Measurements from ENCODE around the gene KCNQ2.

Gene KCNQ2

DNA sequence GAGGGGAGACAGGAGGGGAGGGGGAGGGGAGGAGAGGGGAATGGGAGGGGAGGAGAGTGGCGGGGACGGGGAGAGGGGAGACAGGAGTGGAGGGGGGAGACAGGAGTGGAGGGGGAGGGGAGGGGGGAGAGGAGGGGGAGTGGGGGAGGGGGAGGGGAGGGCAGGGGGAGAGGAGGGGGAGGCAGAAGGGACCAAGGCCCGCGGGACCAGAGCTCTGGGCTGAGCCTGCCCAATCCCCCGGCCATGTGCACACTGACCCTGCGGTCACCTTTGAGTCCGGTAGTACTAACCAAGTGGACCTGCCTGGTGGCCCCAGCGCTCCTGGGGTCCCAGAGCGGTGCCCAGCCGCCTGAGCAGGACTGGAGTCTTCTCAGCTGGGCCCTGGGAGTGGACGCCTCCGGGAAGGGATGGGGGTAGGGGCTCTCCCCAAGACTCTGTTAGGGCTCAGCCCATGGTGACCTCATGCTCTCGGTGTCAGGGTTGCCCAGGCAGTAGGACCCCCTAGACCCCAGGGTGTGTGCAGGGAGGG lies 471 bp upstream of the KCNQ2 start:
- TF ChIP-seq, protein P1, sequence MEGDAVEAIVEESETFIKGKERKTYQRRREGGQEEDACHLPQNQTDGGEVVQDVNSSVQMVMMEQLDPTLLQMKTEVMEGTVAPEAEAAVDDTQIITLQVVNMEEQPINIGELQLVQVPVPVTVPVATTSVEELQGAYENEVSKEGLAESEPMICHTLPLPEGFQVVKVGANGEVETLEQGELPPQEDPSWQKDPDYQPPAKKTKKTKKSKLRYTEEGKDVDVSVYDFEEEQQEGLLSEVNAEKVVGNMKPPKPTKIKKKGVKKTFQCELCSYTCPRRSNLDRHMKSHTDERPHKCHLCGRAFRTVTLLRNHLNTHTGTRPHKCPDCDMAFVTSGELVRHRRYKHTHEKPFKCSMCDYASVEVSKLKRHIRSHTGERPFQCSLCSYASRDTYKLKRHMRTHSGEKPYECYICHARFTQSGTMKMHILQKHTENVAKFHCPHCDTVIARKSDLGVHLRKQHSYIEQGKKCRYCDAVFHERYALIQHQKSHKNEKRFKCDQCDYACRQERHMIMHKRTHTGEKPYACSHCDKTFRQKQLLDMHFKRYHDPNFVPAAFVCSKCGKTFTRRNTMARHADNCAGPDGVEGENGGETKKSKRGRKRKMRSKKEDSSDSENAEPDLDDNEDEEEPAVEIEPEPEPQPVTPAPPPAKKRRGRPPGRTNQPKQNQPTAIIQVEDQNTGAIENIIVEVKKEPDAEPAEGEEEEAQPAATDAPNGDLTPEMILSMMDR (IDR thresholded peaks at IDR 0.05; ENCODE audit: insufficient read depth, low read length, missing control alignments), result no peak
- DNase-seq (ENCODE audit: low read depth, low spot score), result no peak
- CTCF ChIA-PET, result no interaction called here
- POLR2A ChIA-PET, result no interaction called here
- H3K4me3 ChIP-seq (ENCODE audit: low read depth, low read length), result no peak overlapping the region

DNA sequence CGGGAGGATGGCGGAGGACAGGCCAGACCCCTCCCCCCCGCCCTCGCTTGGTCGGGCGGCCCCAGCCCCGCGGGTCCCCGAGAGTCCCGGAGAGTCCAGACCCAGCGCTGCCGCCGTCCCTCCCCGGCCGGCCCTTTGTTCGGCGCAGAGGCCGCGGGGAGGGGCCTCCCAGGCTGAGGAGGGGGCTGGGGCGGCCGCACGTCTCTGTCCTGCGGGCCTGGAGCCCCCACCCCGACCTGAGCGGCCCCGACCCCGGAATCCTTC lies 806 bp downstream of the KCNQ2 start:
- CTCF ChIA-PET, result interaction anchor here (1.0 kb wide), 1 partner anchor 162 kb away, joined by 3 read pairs; no protein-coding TSS in a partner anchor
- POLR2A ChIA-PET, result no interaction called here
- TF ChIP-seq, protein P1 (IDR thresholded peaks at IDR 0.05; ENCODE audit: insufficient read depth, low read length, missing control alignments), result no peak
- DNase-seq (ENCODE audit: low read depth, low spot score), result no peak
- no peak overlapping the region for H3K4me3 ChIP-seq (ENCODE audit: low read depth, low read length)

DNA sequence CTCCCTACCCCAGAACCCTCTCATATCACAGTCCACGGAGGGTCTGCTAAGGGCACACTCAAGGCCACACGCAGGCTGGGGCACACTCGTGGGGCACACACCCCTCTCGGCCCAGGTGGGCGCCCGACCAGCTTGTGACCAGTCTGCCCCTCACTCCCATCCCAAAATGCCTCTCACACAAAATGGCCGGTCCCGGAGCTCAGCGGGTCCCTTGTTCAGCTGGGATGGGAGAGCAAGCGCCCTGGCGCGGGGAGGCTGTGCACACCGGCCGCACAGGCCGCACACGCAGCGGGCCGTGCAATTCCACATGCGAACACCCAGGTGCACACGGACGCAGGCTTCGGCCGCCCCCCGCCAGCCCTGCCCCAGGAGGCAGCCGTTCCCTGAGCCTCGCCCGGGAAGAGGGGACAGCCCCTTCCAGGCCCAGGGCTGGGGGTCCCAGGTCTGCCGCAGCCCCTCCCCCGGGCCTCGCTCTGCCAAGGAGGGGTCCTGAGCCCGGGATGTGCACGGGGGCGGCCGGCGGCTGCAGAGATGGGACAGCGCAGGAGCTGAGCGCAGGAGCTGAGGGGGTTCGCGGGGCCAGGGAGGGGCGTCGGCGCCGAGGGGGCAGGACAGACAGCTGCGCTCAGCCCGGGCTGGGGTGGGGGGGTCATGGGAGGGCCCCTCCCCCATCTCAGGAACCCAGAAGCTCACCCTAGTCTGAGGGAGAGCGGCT lies 1.3 kb downstream of the KCNQ2 start:
- CTCF ChIA-PET, result interaction anchor here (1.0 kb wide), 1 partner anchor 162 kb away, joined by 3 read pairs; no protein-coding TSS in a partner anchor
- no peak overlapping the region for H3K4me3 ChIP-seq (ENCODE audit: low read depth, low read length)
- POLR2A ChIA-PET, result no interaction called here
- no peak for DNase-seq (ENCODE audit: low read depth, low spot score)
- TF ChIP-seq, protein P1 (IDR thresholded peaks at IDR 0.05; ENCODE audit: insufficient read depth, low read length, missing control alignments), result no peak

GRCh38 chr20:63470410-63470809 lies 2.0 kb downstream of the KCNQ2 start:
- H3K4me3 ChIP-seq (ENCODE audit: low read depth, low read length), result no peak overlapping the region
- ChIA-PET CTCF (interaction anchor here (1.2 kb wide), 1 partner anchor 26 kb away, joined by 4 read pairs; no protein-coding TSS in a partner anchor), POLR2A (no interaction called here)
- DNase-seq (ENCODE audit: low read depth, low spot score), result no peak
- TF ChIP-seq, protein P1 (IDR thresholded peaks at IDR 0.05; ENCODE audit: insufficient read depth, low read length, missing control alignments), result no peak

GRCh38 chr20:63469713-63470101 lies 2.7 kb downstream of the KCNQ2 start:
- TF ChIP-seq, protein P1 (IDR thresholded peaks at IDR 0.05; ENCODE audit: insufficient read depth, low read length, missing control alignments), result no peak
- DNase-seq (ENCODE audit: low read depth, low spot score), result no peak
- no peak overlapping the region for H3K4me3 ChIP-seq (ENCODE audit: low read depth, low read length)
- ChIA-PET POLR2A (no interaction called here), CTCF (interaction anchor here (1.2 kb wide), 1 partner anchor 27 kb away, joined by 4 read pairs; no protein-coding TSS in a partner anchor)

DNA sequence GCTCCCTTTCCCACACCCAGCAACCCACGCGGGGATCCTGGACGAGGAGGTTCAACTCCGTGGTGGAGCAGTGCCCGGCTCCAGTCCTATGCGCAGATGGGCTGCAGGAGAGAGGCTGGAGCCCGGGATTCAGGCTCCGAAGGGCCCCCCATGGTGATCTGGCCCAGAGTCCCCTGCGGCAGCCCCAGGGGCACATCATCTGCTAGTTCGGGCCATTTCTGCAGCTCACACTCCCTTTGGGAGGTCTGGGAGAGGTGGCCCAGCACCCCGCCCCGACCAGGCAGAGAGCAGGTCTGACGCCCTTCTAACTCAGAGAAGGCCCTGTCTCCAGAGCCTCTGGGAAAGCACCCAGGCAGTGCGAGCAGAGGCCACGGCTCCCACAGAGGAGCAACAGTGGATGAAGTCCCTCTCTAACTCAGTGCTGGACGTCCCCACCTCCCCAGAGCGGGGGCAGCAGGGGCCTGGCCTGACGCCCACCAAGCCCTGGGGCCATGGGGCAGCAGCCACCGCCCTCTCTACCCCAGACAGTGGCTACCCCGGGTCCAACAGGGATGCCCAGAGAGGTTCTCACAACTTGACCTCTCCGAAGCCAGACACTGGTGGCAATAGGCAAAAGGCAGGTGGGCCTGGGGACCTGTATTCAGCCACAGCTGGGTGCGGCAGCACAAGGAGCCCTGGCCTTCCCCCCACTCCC lies 3.3 kb downstream of the KCNQ2 start:
- TF ChIP-seq, protein P1 (IDR thresholded peaks at IDR 0.05; ENCODE audit: insufficient read depth, low read length, missing control alignments), result no peak
- CTCF ChIA-PET, result no interaction called here
- DNase-seq (ENCODE audit: low read depth, low spot score), result no peak
- H3K4me3 ChIP-seq (ENCODE audit: low read depth, low read length), result no peak overlapping the region
- POLR2A ChIA-PET, result no interaction called here
